Right ventricle myocardium inferior (tissue), 1 donor: Measurements from ENCODE around the gene AP1M2. TPM values are rescaled to one million over a fixed set of nuclear protein-coding genes. Genes with fewer than 3 reads are reported as not detected.

Experiments used
- ATAC-seq: fragments of 200-7000 bp; cut with Tn5 transposase; one replicate; pipeline ENCODE4 v1.9.1; 2020; ENCODE audit warnings: mild to moderate bottlenecking, moderate library complexity
- DNase-seq: peaks from one replicate; pipeline ENCODE4 v3.0.0; 2021; ENCODE audit errors: missing footprints
- intact Hi-C: fragments of 100-400 bp; cut with DNase I; formaldehyde crosslinking; loops from one replicate; pipeline ENCODE4 v1.11.0; 2022
- long read RNA-seq: library from polyadenylated mRNA; unstranded; transcript quantifications from one replicate; pipeline ENCODE4 v2.0.0, GENCODE V29; 2021
- total RNA-seq: library from RNA; stranded (reverse); fragmentation: NEBNext Ultra II Directional; extraction: Animal tissue kit (Norgen Biotek cat#: 25700); gene quantifications from one replicate; pipeline ENCODE4 v1.2.1, GENCODE V29; 2021
- donor health status: DM: no; HTN: yes; CAD: no; lungs with severe emphysema.

The AP1M2 gene
- total RNA-seq: not detected
- long read RNA-seq: 0 reads

DNA sequence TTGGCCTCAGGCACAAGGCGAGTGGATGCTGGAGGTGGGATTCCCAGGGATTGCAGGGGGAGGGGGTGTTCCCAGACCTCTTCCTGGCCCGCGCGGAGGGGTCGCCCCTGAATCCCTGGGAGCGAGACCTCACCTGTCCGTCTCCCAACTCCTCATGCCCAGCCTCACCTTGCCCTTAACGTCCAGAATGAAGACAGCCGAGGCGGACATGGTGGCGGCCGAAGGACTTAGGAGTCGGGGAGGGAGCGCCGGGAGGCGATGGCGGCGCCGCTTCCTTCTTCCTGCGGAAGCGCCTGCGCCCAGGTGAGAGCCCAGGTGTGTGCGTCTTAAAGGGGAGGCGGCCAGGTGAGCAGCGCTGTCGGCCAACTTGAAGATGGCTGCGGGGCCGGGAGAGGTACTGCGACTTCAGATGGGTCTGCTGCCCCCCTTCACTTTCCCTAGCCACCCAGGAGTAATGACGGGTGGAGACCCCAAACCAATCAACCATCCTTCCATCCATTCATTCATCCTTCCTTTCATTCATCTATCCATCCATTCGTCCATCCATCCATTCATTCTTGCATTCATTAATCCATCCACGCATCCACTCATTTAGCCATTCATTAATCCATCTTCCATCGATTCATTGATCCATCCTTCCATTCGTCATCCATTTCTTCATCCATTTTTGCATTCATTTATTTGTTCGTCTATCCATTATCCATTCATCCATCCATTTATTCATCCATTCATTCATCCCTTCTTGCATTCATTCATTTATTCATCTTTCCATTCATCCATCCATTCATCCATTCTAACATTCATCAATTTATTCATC lies at the start of gene AP1M2:
Gene AP1M2, minus strand, starts transcription at position 291 of the 817 bp plus-strand sequence. Its CDS starts 81 bp downstream, at position 210.
- intact Hi-C loops: no loop called here
- no peak for DNase-seq
- ATAC-seq: no peak

DNA sequence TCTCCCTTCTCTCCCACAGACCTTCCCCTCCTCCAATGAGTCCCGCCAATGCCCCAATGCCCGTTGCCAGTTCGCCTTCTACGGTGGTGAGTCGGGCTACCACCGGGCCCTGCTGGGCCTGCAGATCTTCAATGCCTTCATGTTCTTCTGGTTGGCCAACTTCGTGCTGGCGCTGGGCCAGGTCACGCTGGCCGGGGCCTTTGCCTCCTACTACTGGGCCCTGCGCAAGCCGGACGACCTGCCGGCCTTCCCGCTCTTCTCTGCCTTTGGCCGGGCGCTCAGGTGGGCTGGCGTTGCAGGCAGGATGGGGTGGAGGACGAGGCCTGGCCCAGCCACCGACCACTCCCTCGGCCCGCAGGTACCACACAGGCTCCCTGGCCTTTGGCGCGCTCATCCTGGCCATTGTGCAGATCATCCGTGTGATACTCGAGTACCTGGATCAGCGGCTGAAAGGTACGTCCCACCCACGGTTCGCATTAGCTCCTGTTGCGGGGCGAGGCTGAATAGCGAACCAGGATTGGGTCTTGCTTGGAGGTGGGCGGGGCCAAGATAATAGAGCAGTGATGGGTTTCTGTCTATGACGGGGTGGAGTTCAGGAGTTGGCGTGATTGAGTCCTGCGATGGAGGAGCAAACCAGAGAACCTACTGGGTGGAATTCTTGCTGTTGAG lies 49.3 kb upstream of the AP1M2 start:
- intact Hi-C loops: no loop called here
- no peak for ATAC-seq
- DNase-seq: no peak

DNA sequence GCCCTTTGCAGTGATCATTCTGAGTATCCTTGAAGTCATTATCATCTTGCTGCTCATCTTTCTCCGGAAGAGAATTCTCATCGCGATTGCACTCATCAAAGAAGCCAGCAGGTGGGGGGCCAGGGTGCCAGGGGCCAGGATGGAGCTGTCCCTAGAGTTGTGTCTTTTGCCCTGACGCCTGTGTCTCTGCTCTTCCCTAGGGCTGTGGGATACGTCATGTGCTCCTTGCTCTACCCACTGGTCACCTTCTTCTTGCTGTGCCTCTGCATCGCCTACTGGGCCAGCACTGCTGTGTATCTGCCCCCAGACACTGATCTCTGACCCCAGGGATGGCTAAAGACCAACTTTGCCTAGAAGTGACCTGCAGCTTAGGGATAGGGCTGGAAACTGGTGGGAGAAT lies 47.9 kb upstream of the AP1M2 start:
- DNase-seq (no peak), ATAC-seq (no peak)
- intact Hi-C loops: no loop called here

DNA sequence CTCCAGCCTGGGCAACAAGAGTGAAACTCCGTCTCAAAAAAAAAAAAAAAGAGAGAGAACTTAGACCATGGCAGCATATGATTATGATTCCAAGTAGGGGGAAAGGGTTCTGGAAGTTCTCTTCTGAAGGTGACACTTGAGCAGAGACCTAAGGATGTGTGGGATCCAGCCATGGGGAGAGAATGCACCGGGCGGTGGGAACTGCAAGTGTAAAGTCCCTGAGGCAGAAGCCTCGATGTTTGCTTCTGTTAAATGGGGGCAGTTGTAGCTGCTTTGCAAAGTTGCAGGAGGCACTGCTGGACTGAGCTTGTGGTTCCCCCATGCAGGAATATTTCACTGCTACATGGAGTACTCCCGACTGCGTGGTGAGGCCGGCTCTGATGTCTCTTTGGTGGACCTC lies 47.3 kb upstream of the AP1M2 start:
- ATAC-seq: no peak
- no peak for DNase-seq
- intact Hi-C loops: no loop called here

DNA sequence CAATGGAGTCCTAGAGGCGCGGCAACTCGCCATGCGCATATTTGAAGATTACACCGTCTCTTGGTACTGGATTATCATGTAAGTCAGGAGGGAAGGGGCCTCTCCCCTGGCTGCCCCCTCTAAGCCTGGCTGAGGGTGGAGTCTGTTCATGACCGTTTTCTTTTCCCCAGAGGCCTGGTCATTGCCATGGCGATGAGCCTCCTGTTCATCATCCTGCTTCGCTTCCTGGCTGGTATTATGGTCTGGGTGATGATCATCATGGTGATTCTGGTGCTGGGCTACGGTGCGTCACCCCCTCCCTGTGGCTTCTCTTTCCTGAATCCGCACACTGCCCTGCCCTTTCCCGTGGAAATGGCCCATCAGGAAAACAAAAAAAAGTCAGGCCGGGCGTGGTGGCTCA lies 44.8 kb upstream of the AP1M2 start:
- DNase-seq: no peak
- intact Hi-C loops: no loop called here
- ATAC-seq: no peak

DNA sequence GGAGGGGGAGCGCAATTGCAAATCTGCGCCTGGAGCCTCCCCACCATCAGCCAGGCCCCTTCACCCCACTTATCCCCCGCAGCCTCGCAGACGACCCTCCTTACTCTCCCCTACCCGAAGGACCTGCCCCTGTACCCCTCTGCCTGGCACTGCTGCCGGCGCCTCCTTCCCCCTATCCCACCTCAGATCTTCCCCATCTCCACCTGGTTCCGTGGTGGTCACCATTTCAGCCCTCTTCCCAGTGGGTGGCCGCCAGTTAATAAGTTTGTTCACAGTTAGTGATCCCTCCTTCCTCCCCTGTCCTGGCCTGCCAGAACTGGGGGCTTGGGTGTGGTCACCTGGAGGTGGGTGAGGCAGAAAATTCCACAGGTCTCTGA lies 38.6 kb upstream of the AP1M2 start:
- intact Hi-C loops: no loop called here
- ATAC-seq (peak; percentile 8), DNase-seq (no peak)

- peak; percentile 84 for DNase-seq
- ATAC-seq: peak; percentile 97
- intact Hi-C loops: no loop called here
Observed at GRCh38 chr19:10625003-10625761, 38.1 kb upstream of the AP1M2 start, which contains the start of gene SLC44A2. Gene SLC44A2, plus strand, starts transcription at chr19:10625553. Its CDS starts 81 bp downstream, at chr19:10625634.

DNA sequence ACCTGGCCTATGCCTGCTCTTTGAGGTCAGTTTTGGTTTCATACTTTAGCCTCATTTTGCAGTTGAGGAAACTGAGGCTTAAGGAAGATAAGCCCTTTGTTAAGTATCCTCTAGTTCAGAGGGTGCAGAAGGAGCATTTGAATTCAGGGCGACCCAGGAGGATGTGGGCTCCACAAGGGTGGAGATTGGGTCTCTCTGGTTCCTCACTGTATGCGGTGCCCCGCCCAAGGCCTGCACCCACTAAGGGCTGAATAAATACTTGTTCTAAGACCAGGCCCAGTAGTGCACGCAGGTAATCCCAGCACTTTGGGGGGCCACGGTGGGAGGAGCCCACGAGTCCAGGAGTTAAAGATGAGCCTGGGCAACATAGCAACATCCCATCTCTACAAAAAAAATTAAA lies 37.5 kb upstream of the AP1M2 start:
- intact Hi-C loops: no loop called here
- ATAC-seq (no peak), DNase-seq (no peak)

- DNase-seq: no peak
- intact Hi-C loops: no loop called here
- ATAC-seq: no peak
Observed at GRCh38 chr19:10621966-10622365, 34.9 kb upstream of the AP1M2 start.

- no peak for ATAC-seq
- intact Hi-C loops: no loop called here
Observed at GRCh38 chr19:10620786-10621185, 33.7 kb upstream of the AP1M2 start.

GRCh38 chr19:10618846-10619245 lies 31.7 kb upstream of the AP1M2 start:
- intact Hi-C loops: no loop called here
- no peak for ATAC-seq
- DNase-seq: no peak

More at GRCh38 chr19:10620786-10621185, 33.7 kb upstream of the AP1M2 start:
- DNase-seq: no peak

- ATAC-seq (no peak), DNase-seq (no peak)
Observed at GRCh38 chr19:10617409-10618121, 30.5 kb upstream of the AP1M2 start.

DNA sequence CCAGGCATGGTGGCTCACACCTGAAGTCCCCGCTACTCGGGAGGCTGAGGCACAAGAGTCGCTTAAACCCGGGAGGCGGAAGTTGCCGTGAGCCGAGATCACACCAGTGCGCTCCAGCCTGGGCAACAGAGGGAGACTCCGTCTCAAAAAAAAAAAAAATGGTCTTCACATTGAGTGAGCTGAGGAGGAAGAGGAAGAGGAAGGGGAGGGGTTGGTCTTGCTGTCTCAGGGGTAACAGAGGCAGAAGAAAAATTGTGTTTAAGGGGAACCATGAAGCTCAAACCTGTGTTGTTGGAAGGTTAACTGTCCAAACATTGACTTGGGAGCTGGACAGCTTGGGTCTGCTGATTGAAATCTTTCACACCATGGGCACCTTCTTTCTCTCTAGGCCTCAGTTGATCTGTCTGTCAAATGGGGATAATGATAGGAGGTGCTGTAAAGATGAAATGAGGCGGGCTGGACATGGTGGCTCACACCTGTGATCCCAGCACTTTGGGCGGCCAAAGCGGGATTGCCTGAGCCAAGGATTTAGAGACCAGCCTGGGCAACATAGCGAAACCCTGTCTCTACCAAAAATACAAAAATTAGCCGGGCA lies 28.4 kb upstream of the AP1M2 start:
- intact Hi-C loops: no loop called here
- ATAC-seq: no peak
- no peak for DNase-seq

More at GRCh38 chr19:10617409-10618121, 30.5 kb upstream of the AP1M2 start:
- intact Hi-C loops: no loop called here

DNA sequence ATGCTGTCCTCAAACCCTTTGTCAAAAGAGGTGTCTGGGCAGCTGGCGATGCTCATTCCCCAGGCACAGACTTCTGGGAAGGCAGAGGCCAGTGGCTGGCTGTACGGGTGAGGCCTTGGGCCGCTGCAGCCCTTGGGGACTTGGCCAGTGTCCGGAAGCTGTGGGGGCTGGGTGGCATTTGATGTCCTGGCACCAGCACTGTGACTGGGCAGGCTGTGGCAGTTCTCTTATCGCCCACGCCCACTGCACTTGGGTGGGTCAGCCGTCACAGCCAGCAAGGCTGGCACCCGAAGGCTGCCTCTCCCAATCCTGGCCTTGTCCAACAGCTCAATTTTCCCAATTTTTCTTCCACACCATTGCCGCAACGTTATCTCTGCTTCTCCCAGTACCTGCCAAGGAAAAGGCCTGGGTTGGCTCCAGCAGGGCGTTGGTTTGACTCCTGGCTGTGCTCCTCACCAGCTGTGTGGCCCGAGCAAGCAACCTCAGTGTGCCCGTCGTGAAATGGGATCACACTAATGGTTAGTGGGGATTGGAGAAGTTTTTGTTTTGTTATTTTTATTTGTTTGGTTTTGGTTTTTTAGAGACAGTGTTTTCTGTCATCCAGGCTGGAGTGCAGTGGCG lies 25.5 kb upstream of the AP1M2 start:
- DNase-seq (peak; percentile 84), ATAC-seq (peak; percentile 98)
- intact Hi-C loops: no loop called here

DNA sequence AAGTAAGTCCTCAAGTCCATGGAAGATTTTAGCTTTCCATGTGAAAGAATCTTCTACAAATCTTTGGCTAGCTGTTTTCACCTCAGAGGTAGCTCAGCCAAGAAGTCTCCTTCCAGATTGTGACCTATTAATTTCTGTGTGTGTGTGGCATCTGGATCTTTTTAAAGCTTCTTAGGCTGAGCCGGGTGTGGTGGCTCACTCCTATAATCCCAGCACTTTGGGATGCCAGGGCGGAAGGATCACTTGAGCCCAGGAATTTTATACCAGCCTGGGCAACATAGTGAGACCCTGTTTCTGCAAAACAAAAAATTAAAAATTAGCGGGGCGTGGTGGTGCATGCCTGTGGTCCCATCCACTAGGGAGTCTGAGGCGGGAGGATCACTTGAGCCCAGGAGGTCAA lies 24.8 kb upstream of the AP1M2 start:
- ATAC-seq: no peak
- intact Hi-C loops: no loop called here
- DNase-seq: no peak

GRCh38 chr19:10604460-10604980 lies 17.4 kb upstream of the AP1M2 start:
- intact Hi-C loops: no loop called here
- DNase-seq (no peak), ATAC-seq (no peak)

- no peak for DNase-seq
- ATAC-seq: no peak
- intact Hi-C loops: no loop called here
Observed at GRCh38 chr19:10603873-10604459, 16.9 kb upstream of the AP1M2 start.
